SW480 (cell line): ENCODE data around the gene STX18.
"Not testable (repeated sequence)": the region's sequence is repeated elsewhere in the genome, so short reads cannot be mapped to it uniquely, and the experiment has no call there.

Source experiments
- DNase-seq: peaks from one replicate; pipeline ENCODE4 v3.0.0-alpha.2; 2016; ENCODE audit warnings: low spot score

Gene STX18

DNA sequence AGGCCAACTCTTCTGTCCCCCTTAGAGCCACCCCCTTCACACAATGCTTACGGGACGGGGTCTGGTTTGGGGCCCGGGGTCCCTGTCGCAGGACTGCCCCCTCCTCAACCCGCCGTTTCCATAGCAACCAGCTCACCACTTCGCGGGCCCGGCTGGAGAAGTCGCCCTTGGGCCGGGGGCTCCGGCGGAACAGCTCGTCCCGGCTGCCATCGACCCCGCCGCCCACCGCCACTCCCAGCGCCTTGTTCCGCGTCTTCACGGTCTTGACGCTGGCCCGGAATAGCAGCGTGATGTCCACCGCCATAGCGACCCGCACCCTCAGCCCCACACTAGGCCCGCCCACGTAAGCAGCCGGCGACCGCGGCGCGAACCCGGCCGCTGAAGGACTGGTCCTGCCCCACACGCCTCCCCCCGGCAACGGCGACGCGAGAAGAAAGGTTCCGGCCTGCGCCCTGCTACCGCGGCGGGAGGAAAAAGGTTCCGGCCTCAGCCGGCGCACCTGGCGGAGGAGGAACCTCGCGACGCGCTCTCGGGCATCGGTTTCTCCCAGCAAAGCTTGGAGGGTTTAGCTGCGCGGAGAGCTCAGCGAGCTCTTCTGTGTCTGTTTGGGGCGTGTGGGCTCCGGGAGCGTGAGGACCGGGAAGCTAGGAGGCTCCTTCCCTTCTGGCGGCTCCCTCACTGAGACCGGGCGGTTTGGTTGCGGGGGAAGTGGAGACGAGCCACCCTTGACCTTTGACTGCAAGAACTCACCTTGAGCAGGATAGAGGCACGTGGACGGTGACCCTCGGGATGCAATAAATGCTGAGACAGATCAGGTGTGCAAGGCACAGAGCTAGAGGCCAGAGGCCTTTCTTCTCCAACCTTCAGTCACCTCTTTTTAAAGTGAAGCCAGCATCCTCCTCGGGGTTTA lies at the start of gene STX18:
TSS of gene STX18 (minus strand) at position 388 of the 910 bp plus-strand sequence. CDS start at position 304, 84 bp downstream.
- peak; percentile 73 for DNase-seq

GRCh38 chr4:4591071-4591470 lies 49.2 kb upstream of the STX18 start:
- DNase-seq: no peak

GRCh38 chr4:4590546-4590945 lies 48.7 kb upstream of the STX18 start:
- no peak for DNase-seq

GRCh38 chr4:4585012-4585670 lies 43.3 kb upstream of the STX18 start:
- DNase-seq: no peak

DNA sequence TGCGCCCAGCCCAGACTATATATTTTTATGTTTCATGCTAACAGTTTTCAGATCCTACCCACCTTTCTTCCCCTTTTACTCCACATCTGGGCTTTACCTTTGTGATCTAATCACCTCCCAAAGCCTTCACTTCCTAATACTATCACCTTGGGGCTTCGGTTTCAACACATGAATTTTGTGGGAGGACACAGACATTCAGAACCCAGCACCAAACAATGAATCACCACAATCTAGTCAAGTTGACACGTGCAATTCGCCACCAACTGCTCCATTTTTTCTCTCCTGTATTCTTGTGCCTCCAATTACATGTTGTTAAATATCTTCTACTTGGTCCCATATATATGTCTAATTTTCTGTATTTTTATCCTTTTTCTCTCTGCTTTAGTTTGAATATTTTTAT lies 41.8 kb upstream of the STX18 start:
- DNase-seq: no peak

GRCh38 chr4:4582653-4583052 lies 40.8 kb upstream of the STX18 start:
- DNase-seq: no peak

DNA sequence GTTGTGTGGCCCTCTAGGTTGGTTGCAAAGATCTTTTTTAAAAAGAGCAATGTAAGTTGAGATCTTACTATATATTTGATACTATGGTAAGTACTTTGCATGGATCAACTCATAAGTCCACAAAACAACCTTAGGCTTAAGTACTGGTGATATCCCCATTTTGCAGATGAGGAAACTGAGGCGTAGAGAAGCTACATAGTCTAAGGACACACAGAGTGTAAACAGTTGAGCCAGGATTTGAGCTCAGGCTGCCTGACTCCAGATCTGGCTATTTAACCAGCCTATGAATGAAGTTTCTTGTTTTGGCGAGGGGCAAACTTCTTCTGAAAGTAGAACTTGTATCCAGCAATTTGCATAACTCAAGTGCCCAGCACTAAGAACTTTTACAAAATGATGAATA lies 38.6 kb upstream of the STX18 start:
- no peak for DNase-seq

- DNase-seq: no peak
Observed at GRCh38 chr4:4578981-4579380, 37.1 kb upstream of the STX18 start.

- no peak for DNase-seq
Observed at GRCh38 chr4:4577359-4577875, 35.6 kb upstream of the STX18 start.

DNA sequence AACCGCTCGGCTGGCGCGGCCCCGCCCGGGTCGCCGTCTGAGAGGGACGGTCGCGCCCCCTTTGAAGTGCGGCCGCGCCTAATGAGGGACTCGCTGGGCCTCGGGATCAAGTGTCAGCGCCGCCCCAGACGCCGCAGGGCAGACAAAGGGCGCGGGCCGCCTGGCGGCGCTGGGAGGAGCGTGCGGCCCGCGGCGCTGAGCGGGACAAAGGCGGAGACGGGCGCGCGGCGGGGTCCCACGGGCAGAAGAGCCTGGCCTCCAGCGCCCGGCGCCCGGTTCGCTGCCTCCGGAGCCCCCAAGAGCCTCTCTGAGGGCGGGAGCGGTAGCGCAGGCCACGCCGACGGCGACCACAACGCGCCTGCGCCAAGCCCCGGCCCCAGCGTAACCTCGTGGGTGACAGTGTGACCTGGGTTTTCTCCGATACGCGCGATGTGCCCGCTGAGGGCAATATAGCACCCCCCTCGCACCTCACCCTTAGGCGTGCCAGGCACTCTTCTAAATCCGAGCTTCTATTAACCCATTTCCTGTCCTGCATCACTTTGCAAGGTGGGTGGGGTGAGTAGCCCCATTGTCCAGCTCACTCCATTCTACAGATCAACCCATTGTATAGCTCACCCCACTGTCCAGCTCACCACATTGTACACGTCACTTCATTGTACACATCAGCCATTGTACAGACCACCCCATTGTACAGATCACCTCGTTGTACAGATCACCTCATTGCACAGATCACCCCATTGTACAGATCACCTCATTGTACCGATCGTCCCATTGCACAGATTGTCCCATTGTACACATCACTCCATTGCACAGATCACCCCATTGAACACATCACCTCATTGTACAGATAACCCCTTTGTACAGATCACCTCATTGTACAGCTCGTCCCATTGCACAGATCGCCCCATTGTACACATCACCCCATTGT lies 33.7 kb upstream of the STX18 start:
- peak; percentile 68 for DNase-seq

DNA sequence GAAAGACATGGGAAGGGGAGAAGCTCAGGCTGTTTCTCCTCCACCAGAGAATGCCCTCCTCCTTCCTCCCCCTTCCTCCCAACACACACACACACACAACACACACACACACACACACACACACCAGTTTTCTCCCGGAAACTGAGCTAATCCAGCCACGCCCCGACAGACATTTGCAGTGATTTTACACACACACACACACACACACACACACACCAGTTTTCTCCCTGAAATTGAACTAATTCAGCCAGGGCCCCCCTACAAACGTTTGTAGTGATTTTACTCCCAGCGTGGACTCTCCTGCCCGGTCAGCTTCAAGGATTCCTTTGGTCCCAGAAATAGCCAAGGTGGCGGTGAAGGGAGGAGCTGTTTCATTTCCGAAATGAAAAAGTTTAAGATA lies 32.9 kb upstream of the STX18 start:
- DNase-seq: peak; percentile 72

DNA sequence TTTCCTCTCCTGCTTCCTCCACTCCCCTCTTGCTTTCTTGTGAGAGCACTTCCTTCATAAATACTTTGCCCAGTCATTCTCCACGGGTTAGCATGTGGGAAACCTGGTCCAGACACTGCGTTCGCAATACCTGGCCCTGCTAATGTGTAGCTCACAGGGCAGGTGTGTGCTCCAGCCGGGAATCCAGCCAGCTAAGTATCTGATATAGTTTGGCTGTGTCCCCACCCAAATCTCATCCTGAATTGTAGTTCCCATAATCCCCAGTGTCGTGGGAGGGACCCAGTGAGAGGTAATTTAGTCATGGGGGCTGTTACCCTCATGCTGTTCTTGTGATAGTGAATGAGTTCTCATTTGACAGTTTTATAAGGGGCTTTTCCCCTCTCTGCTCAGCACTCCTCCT lies 32.2 kb upstream of the STX18 start:
- DNase-seq: no peak

- no peak for DNase-seq
Observed at GRCh38 chr4:4572821-4573220, 31.0 kb upstream of the STX18 start.

DNA sequence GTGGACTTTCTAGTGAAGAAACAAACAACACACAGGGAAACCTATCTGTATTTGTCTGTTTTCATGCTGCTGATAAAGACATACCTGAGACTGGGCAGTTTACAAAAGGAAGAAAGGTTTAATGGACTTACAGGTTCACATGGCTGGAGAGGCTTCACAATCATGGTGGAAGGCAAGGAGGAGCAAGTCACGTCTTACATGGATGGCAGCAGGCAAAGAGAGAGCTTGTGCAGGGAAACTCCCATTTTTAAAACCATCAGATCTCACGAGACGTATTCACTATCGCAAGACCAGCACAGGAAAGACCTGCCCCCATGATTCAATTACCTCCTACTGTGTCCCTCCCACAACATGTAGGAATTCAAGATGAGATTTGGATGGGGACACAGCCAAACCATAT lies 28.0 kb upstream of the STX18 start:
- DNase-seq: not testable (repeated sequence)

DNA sequence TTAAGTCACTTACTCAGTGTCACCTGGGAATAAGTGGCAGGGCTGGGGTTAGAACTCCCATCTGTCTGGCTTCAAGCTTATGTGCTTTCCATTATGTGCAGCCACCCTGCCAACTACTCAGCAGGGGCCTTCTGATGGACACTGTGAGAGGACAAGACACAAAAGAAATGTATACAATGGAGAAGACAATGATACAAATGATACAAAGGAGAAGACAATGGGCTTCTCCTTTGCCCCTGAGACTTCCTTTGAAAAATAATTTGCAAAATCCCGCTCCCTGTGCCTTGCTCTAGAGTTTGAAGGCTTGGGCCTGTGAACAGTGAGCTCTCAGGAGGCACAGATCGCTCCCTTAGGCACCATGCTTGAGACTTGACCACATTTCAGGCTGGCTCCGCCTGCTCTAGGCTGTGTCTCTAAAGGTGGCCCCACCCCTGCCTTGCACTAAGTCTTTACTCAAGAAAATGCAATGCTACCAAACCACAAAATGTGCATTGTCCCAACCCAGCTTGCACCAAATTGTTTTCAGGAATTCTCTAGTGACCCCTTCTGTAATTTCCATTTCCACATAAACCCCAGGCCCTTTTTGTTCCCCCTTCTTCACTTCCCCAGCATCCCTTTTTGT lies 27.1 kb upstream of the STX18 start:
- DNase-seq: no peak

DNA sequence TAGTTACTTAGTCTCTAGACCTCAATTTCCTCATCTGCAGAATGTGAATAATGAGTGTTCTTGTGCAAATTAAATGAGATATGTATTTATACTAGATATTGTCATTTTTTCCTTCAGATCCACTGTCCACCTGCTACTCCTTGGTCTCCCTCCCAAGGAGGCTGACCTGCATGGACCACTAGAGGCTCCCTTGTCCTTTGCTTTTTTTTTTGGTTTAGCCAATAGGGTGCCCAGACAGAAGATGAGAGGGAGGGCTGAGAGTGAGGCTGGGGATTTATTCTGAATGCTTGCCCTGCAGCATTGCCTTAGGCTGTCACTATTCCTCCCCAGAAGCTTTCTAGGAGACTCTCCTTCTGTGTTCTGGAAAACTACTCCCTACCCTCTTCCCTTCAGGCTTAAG lies 24.5 kb upstream of the STX18 start:
- not testable (repeated sequence) for DNase-seq

DNA sequence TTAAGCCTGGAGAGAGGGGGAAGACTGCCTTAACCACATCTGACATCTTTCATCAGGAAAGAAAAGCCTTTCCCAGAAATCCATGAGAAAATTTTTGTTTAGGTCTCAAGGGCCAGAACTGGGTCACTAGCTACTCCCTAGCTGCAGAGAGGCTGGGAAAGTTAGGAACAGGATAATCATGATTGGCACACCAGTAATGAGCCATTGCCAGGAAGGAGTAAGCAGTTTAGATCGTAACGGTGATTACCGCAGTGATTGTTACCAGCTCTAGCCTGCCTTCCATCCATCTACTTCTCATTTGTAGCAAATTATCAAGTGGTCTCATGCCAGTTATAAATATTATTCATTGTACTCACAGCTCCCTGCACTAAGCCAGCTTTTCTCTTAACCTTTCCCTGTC lies 22.7 kb upstream of the STX18 start:
- DNase-seq: no peak

GRCh38 chr4:4560642-4561041 lies 18.8 kb upstream of the STX18 start:
- DNase-seq: no peak

DNA sequence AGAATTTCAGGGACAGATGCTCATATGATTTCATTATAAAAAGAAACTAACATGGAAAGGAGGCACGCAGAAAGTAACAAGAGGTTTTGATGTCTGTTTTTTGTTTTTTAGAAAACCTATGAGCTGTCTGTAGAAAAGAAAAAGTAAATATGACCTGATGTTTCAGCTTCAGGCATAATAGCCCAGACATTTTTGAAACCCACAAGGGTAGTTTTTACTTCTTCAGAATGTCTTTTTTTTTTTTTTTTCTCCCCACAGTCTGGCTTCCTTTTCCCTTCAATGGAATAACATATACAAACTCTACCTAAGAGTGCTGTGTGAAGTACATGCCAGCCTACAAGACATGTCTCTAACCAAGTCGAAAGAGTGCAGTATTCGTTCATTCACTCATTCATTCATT lies 18.3 kb upstream of the STX18 start:
- DNase-seq: no peak

DNA sequence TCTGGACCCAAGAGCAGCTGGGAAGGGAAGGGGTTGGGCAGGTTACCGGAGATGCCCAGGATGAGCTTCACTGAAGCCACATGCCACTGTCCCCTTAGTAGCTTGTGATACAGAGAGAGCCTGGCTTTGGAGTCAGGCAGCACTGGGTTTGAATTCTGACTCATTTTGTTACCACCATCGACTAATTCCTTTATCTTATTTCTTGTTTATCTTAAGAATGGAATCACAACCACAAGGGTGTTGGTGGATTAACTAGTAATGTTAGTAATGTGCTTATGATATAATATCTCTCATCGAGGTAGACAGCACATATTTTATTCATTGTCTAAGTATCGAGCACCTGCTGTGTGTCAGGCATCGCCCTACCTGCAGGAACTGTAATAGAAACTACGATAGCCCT lies 17.7 kb upstream of the STX18 start:
- no peak for DNase-seq

DNA sequence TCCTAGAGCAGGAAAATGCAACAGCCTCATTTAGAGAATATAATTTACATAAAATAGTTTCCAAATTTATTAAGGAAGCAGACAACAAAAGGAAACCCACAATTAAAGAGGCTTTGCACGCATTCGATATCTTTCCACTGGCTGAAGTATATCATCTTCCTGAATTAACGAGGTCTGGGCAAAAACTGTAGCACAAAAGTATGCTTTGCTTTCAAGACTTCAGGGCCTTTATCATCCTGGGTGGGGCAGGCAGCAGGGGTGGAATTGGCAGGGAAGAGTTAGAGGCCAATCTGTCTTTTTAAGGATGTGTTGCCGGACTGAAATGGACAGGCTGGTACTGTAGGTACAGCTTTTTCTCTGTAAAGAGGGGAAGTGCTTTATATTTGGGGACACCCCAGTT lies 17.0 kb upstream of the STX18 start:
- DNase-seq: no peak

- peak; percentile 37 for DNase-seq
Observed at GRCh38 chr4:4555916-4556315, 14.1 kb upstream of the STX18 start.
